IPS-NIHi11 (cell line): ENCODE measurements around the gene SORL1.

Source experiments
- DNase-seq: peaks from one replicate; pipeline ENCODE4 v3.0.0; 2012; ENCODE audit warnings: mixed read lengths, low spot score

SORL1 gene

DNA sequence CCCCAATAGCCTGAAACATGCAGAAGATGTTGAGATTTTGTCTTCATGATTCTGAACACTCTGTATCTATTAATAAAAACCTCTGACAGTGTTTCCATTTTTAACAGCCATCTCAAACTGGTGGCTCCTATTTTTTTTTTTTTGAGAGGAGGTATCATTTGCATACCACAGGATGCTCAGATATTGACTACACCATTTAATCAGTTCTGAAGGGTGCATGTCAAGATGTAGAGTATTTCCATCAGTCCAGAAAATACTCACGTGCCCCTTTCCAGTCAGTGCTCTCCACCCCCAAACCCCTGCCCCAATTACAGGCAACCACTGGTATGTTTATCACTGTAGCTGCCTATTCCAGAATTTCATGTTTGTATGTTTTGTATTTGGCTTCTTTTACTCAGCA, 85.9 kb downstream of the SORL1 start:
- no peak for DNase-seq

GRCh38 chr11:121539000-121539399, 86.9 kb downstream of the SORL1 start:
- DNase-seq: no peak

- DNase-seq: no peak
These were observed 88.5 kb downstream of the SORL1 start for GRCh38 chr11:121540627-121541026.

GRCh38 chr11:121543836-121544380, 91.8 kb downstream of the SORL1 start:
- DNase-seq: no peak

DNA sequence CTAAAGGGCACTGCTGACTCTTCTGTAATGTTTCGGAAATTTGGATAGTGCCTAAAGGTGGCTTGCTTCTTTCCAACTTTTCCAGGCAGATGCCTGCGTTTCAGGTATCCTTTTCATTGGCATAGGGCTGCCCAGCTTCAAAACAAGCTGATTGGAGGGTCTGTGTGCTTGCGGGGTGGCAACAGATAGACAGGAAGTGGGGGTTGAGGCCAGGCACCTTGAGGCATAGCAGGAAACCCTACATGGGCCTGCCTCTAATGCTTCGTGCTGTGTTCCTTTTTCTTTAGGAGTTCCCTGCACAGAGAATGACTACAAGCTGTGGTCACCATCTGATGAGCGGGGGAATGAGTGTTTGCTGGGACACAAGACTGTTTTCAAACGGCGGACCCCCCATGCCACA, 92.8 kb downstream of the SORL1 start:
- DNase-seq: no peak

- no peak for DNase-seq
These were observed 95.5 kb downstream of the SORL1 start for GRCh38 chr11:121547574-121547973.

DNA sequence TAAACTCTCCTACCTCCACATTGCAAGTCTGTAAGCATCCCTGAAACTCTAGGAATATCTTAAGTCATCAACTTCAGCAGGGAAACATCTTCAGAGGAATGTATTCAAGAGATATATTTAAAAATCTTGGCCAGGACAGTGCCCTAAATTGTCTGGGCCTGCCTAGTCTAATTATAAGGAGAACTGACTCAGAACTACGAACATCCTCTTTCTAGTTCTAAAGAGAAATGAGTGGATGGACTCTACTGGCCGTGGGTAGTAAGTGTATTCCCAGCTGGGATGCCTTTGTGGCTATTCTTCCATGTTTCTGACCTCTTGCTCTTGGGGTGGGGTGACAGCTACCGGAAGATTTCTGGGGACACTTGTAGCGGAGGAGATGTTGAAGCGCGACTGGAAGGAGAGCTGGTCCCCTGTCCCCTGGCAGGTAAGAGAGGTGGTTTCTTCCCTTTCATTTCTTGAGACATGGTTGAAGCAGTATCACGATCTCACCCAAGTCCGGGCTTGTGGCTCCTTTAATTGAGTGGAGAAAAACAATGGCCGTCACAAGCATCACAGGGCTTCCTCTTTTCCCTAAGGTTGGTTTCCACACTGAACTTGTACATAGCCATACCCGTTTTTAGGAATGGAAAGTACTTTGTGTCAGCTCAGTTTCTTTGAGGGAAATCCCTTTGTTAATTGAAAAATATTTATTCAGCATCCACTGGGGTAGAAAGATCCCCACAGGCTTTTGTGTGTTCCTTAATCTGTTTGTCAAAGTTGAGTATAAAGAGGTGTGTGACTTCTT, 98.3 kb downstream of the SORL1 start:
- DNase-seq: no peak

DNA sequence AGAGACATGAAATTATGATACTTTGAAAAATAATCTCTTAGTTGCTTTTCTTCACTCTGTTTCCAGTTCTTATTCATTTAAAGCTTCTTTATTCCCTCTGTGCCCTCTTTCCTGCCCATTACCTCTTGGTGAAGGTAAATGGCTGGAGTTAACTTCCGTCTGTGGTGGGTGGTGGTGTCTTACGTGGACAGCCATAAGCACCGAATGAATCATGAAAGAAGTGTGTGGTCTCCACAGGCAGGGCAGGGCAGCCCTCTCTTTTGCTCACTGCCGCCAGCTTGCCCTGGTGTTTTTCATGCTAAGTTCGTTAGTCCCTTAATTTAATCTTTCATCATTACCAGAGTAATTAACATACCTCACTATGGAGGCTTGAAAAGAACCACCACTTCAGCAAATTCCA, 99.3 kb downstream of the SORL1 start:
- DNase-seq: no peak

GRCh38 chr11:121552154-121552553, 100.0 kb downstream of the SORL1 start:
- DNase-seq: no peak

DNA sequence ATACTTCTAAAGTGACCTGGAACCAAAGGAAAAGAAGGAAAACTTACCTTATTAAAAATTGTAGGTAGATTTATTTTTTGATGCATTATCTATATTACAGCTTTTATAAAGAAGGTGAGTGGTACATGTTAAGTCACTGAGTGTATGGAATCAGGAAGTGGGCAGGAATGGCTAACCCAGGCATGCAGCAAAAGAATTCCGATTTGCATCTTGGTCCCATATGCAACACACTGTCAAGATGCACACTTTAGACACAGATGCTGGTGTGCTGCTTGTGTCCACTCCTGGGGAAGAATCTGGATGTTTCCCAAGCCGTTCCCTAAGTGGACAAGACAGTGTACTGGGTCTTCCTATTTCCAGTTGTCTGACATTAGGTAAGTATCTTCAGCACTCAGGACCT, 100.5 kb downstream of the SORL1 start:
- no peak for DNase-seq

DNA sequence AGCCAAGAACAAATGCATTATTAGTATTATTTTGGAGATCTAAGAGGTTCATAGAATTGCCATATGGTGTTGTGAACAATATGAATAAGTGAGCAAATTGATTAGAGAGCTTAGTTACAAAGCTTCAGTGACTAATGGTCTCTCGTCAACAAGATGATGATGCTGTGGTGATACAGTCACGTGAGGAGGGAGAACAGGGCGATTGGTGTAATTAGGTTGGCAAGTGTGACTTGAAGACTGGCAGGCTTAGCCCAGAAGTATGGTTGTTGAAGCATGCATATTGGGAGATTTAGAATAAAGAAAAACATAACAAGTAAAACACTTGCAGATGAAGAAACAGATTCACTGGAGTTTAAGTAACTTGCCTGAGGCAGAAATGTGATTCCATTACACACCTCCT, 101.3 kb downstream of the SORL1 start:
- no peak for DNase-seq

DNA sequence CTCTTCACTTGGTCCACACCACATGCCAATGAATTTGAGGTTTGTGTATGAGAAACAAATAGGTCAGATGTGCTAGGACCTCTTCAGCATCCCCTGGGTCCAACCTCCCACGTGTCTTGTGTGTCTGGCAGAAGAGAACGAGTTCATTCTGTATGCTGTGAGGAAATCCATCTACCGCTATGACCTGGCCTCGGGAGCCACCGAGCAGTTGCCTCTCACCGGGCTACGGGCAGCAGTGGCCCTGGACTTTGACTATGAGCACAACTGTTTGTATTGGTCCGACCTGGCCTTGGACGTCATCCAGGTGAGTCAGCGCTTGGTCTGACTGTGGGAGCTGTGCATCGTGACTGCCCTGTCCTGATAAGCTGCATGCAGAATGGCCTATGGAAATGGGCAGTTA, 101.7 kb downstream of the SORL1 start:
- DNase-seq: no peak

GRCh38 chr11:121554552-121554951, 102.4 kb downstream of the SORL1 start:
- no peak for DNase-seq

- DNase-seq: no peak
These were observed 103.0 kb downstream of the SORL1 start for GRCh38 chr11:121555121-121555520.

- DNase-seq: no peak
These were observed 104.8 kb downstream of the SORL1 start for GRCh38 chr11:121556937-121557336.

GRCh38 chr11:121557348-121557747, 105.2 kb downstream of the SORL1 start:
- no peak for DNase-seq

GRCh38 chr11:121559606-121560200, 107.6 kb downstream of the SORL1 start:
- no peak for DNase-seq

GRCh38 chr11:121560236-121560635, 108.1 kb downstream of the SORL1 start:
- DNase-seq: no peak

GRCh38 chr11:121561240-121561639, 109.1 kb downstream of the SORL1 start:
- no peak for DNase-seq

DNA sequence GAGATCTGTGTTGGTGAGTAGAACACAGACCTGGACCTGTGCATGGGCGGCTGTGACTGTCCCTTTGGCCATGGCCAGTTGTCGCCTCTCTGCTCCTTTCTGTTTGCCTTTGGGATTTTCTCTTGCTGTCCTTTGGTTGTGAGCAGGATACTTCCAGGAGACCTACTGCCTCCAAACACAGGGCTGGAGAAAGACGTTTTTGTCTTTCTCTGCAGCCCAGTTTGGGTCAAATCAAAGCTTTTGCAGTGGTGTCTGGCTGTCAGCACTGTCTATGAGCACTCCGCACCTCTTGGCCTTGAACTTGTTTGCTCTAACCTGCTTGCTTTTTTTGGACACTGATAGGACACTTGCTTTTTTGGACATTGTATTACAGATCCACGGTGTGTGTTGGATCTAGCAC, 109.6 kb downstream of the SORL1 start:
- no peak for DNase-seq

GRCh38 chr11:121563003-121563402, 110.9 kb downstream of the SORL1 start:
- no peak for DNase-seq

- no peak for DNase-seq
These were observed 112.0 kb downstream of the SORL1 start for GRCh38 chr11:121563900-121564822.
